ENCODE measurements around the gene ARHGAP15.

ARHGAP15 gene

DNA sequence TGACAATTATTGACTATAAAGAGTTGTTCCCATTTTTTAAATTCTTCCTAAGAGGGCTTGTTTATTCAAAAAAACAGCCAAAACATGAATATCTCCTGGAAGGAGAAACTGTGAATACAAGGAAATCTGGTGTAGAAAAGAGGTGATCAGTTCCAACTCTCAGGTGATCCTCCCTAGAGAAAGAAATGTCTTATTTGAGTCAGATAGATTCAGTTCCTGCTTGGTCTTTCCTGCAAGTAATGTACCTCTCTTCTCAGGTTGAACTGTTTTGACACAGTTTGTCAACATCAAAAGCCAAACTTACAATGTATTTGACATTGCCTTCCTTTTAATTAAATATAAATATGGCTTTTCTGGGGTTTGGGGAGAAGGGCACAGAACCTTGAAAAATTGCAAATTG is 567.4 kb downstream of the ARHGAP15 start:
- TF ChIP-seq CTCF (IDR thresholded peaks at IDR 0.05; ENCODE audit: low read depth, low read length), result no peak

DNA sequence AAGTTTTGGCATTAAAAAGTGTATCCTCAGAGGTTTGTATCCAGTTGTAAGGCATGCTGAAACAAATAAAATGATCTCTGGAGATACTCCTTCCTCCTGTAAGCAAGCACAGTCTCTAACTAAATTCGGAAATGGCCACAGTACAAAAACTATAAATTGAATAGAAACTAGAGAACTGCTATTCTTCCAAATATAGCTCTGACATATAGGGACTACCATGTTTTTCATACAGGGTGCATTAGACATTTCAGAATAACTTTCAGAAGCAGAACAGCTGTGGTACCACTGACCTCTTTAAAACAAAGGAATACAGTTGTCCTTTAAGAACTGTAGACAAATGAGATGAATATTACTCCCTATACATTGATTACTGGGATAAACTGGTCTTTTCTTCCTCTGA is 568.5 kb downstream of the ARHGAP15 start:
- no peak overlapping the region for H3K4me3 ChIP-seq (ENCODE audit: low read depth, low read length)
- DNase-seq, result no peak
- H3K36me3 ChIP-seq, result no peaks in the 10 kb centered on the region
- H3K4me1 ChIP-seq, result no peaks in the 10 kb centered on the region
- no peaks in the 10 kb centered on the region for H3K27me3 ChIP-seq
- no peak for TF ChIP-seq CTCF (IDR thresholded peaks at IDR 0.05; ENCODE audit: low read depth, low read length)
- no peaks in the 10 kb centered on the region for H3K9me3 ChIP-seq

More for the DNA sequence above, 567.4 kb downstream of the ARHGAP15 start:
- no peaks in the 10 kb centered on the region for H3K27me3 ChIP-seq
- no peaks in the 10 kb centered on the region for H3K4me1 ChIP-seq
- H3K9me3 ChIP-seq, result no peaks in the 10 kb centered on the region
- no peak for DNase-seq
- no peaks in the 10 kb centered on the region for H3K36me3 ChIP-seq
- H3K4me3 ChIP-seq (ENCODE audit: low read depth, low read length), result no peak overlapping the region

- Histone ChIP-seq H3K4me1 (no peaks in the 10 kb centered on the region), H3K4me3 (ENCODE audit: low read depth, low read length) (no peak overlapping the region), H3K9me3 (no peaks in the 10 kb centered on the region), H3K27me3 (no peaks in the 10 kb centered on the region), H3K36me3 (no peaks in the 10 kb centered on the region)
- no peak for DNase-seq
- no peak for TF ChIP-seq CTCF (IDR thresholded peaks at IDR 0.05; ENCODE audit: low read depth, low read length)
Measured at GRCh38 chr2:143698352-143698751, 569.1 kb downstream of the ARHGAP15 start.

GRCh38 chr2:143698888-143699570 is 569.8 kb downstream of the ARHGAP15 start:
- Histone ChIP-seq H3K9me3 (no peaks in the 10 kb centered on the region), H3K4me1 (no peaks in the 10 kb centered on the region), H3K36me3 (no peaks in the 10 kb centered on the region), H3K27me3 (no peaks in the 10 kb centered on the region), H3K4me3 (ENCODE audit: low read depth, low read length) (no peak overlapping the region)
- TF ChIP-seq CTCF (IDR thresholded peaks at IDR 0.05; ENCODE audit: low read depth, low read length), result no peak
- no peak for DNase-seq

- DNase-seq, result no peak
- no peak overlapping the region for H3K4me3 ChIP-seq (ENCODE audit: low read depth, low read length)
- H3K36me3 ChIP-seq, result no peaks in the 10 kb centered on the region
- H3K27me3 ChIP-seq, result no peaks in the 10 kb centered on the region
- TF ChIP-seq CTCF (IDR thresholded peaks at IDR 0.05; ENCODE audit: low read depth, low read length), result no peak
- no peaks in the 10 kb centered on the region for H3K9me3 ChIP-seq
- H3K4me1 ChIP-seq, result no peaks in the 10 kb centered on the region
Measured at GRCh38 chr2:143700865-143701264, 571.6 kb downstream of the ARHGAP15 start.

DNA sequence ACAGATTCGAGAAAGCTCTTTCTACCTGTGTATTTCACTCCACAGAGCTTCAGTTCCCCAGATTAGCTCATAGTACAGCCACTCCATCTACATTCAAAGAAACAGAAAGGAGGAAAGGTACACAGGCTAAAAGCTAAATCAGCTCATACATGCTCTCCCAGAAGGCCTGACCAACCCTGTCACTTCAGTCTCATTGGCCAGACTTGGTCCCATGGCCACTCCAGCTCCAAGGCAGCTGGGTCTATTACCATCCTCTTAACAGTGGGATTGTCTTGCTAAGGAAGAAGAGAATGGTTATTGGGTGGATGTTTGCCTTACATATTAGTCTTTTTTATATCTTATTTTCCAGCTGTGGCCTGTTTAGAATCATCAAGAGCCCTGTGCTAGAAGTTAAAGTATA is 572.6 kb downstream of the ARHGAP15 start:
- Histone ChIP-seq H3K4me3 (ENCODE audit: low read depth, low read length) (no peak overlapping the region), H3K36me3 (no peaks in the 10 kb centered on the region), H3K4me1 (no peaks in the 10 kb centered on the region), H3K27me3 (no peaks in the 10 kb centered on the region), H3K9me3 (no peaks in the 10 kb centered on the region)
- DNase-seq, result no peak
- no peak for TF ChIP-seq CTCF (IDR thresholded peaks at IDR 0.05; ENCODE audit: low read depth, low read length)
